Measurements from ENCODE around the gene UNC45A. TPM values are rescaled to one million over a fixed set of nuclear protein-coding genes. Genes with fewer than 3 reads are reported as not detected.

The UNC45A gene
- total and polyA plus RNA-seq, 2 experiments from 2014 or later: 55.2 to 55.3 TPM

DNA sequence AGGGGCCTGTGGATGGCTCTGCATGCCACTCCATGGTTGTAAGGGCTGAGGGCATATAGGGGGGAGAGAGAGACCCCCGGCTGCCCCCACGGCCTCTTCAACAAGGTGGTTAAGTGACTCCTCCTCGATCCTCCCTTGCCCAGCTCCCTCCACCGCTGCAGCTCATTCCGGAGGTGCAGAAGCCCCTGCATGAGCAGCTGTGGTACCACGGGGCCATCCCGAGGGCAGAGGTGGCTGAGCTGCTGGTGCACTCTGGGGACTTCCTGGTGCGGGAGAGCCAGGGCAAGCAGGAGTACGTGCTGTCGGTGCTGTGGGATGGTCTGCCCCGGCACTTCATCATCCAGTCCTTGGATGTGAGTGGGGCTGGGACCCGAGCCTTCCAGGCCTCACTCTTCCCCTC, 44.2 kb upstream of the UNC45A start:
- H3K36me3 ChIP-seq (replicated peaks; ENCODE audit: insufficient read depth, low read depth): no peaks in the 10 kb centered on the region
- H2AFZ ChIP-seq: no peak overlapping the region
- no peaks in the 10 kb centered on the region for H3K27me3 ChIP-seq
- no peak overlapping the region for H3K4me2 ChIP-seq
- WGBS (ENCODE audit: low lambda C conversion rate, missing lambda C conversion rate): 93% methylated on average over 11 of the region's 12 CpGs
- H3K9me2 ChIP-seq (replicated peaks; ENCODE audit: insufficient read depth): no peaks in the 10 kb centered on the region
- no peak for TF ChIP-seq EZH2phosphoT487 (IDR thresholded peaks at IDR 0.05; ENCODE audit: low read depth, severe bottlenecking, unreplicated experiment)
- TF ChIP-seq, protein P1, sequence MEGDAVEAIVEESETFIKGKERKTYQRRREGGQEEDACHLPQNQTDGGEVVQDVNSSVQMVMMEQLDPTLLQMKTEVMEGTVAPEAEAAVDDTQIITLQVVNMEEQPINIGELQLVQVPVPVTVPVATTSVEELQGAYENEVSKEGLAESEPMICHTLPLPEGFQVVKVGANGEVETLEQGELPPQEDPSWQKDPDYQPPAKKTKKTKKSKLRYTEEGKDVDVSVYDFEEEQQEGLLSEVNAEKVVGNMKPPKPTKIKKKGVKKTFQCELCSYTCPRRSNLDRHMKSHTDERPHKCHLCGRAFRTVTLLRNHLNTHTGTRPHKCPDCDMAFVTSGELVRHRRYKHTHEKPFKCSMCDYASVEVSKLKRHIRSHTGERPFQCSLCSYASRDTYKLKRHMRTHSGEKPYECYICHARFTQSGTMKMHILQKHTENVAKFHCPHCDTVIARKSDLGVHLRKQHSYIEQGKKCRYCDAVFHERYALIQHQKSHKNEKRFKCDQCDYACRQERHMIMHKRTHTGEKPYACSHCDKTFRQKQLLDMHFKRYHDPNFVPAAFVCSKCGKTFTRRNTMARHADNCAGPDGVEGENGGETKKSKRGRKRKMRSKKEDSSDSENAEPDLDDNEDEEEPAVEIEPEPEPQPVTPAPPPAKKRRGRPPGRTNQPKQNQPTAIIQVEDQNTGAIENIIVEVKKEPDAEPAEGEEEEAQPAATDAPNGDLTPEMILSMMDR (IDR thresholded peaks at IDR 0.05; ENCODE audit: poor library complexity): no peak
- no peak for TF ChIP-seq EZH2 (IDR thresholded peaks at IDR 0.05; ENCODE audit: borderline replicate concordance)
- no peak overlapping the region for H3K27ac ChIP-seq
- no peak overlapping the region for H3K4me3 ChIP-seq
- H3K4me1 ChIP-seq (ENCODE audit: insufficient read depth): peaks cover under 1% of the 10 kb centered on the region
- DNase-seq (ENCODE audit: low spot score): no peak
- H4K20me1 ChIP-seq (ENCODE audit: insufficient read depth, poor library complexity, severe bottlenecking): no peaks in the 10 kb centered on the region
- no peaks in the 10 kb centered on the region for H3K79me2 ChIP-seq
- H3K9me3 ChIP-seq (ENCODE audit: low read depth): no peaks in the 10 kb centered on the region

DNA sequence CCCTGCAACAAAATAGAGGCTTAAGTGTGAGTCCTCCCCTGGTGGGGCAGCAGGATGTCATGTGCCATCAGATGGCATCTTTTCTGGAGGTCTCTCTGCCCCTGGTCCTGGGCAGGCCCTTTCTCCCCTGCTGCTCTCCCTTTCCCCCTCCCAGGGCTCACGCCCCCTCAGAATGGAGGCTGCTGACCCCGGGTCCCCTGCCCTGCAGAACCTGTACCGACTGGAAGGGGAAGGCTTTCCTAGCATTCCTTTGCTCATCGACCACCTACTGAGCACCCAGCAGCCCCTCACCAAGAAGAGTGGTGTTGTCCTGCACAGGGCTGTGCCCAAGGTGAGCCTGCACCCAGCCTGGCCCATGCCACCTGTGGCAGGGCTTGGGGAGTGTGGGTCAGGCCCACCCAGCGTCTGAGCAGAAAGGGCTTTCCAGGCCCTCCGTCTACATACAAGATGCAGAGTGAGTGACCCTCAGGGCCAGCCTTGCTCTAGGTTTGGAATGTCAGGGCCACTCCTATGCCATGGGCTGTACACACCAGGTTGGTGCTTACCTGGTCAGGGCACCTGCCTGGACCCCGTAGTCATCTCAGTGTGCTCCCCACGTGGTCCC, 43.6 kb upstream of the UNC45A start:
- H4K20me1 ChIP-seq (ENCODE audit: insufficient read depth, poor library complexity, severe bottlenecking): no peaks in the 10 kb centered on the region
- 93% methylated on average over 8 of the region's 8 CpGs for WGBS (ENCODE audit: low lambda C conversion rate, missing lambda C conversion rate)

DNA sequence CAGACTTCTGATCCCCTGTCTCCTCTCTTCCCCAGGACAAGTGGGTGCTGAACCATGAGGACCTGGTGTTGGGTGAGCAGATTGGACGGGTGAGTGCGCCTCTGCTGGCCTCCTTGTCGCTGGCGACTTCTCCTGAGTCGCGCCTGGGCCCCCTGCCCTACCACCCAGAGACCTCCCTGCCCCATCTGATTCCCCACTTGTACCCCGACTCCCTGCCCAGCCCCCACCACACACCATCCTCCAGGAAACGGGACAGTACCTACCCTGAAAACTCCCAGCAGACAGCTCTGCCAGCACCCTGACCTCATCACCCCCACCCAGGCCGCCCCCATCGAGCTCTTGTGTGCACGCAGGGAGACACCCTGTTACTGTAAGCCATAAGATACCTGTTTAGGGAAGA, 43.1 kb upstream of the UNC45A start:
- no peak overlapping the region for H3K27ac ChIP-seq
- DNase-seq (ENCODE audit: low spot score): no peak
- H3K9me3 ChIP-seq (ENCODE audit: low read depth): no peaks in the 10 kb centered on the region
- WGBS (ENCODE audit: low lambda C conversion rate, missing lambda C conversion rate): 98% methylated on average over 11 of the region's 11 CpGs
- no peaks in the 10 kb centered on the region for H3K9me2 ChIP-seq (replicated peaks; ENCODE audit: insufficient read depth)
- no peaks in the 10 kb centered on the region for H3K79me2 ChIP-seq
- H4K20me1 ChIP-seq (ENCODE audit: insufficient read depth, poor library complexity, severe bottlenecking): no peaks in the 10 kb centered on the region
- no peaks in the 10 kb centered on the region for H3K4me1 ChIP-seq (ENCODE audit: insufficient read depth)
- H2AFZ ChIP-seq: no peak overlapping the region
- H3K36me3 ChIP-seq (replicated peaks; ENCODE audit: insufficient read depth, low read depth): no peaks in the 10 kb centered on the region
- TF ChIP-seq, protein P1 (IDR thresholded peaks at IDR 0.05; ENCODE audit: poor library complexity): no peak
- TF ChIP-seq EZH2 (IDR thresholded peaks at IDR 0.05; ENCODE audit: borderline replicate concordance): no peak
- TF ChIP-seq EZH2phosphoT487 (IDR thresholded peaks at IDR 0.05; ENCODE audit: low read depth, severe bottlenecking, unreplicated experiment): no peak
- H3K4me2 ChIP-seq: no peak overlapping the region
- no peak overlapping the region for H3K4me3 ChIP-seq
- no peaks in the 10 kb centered on the region for H3K27me3 ChIP-seq

More for the DNA sequence above, 43.6 kb upstream of the UNC45A start:
- Histone ChIP-seq H2AFZ (no peak overlapping the region), H3K27me3 (no peaks in the 10 kb centered on the region), H3K9me2 (replicated peaks; ENCODE audit: insufficient read depth) (no peaks in the 10 kb centered on the region), H3K4me2 (no peak overlapping the region), H3K9me3 (ENCODE audit: low read depth) (no peaks in the 10 kb centered on the region), H3K4me1 (ENCODE audit: insufficient read depth) (no peaks in the 10 kb centered on the region), H3K36me3 (replicated peaks; ENCODE audit: insufficient read depth, low read depth) (no peaks in the 10 kb centered on the region), H3K79me2 (no peaks in the 10 kb centered on the region), H3K4me3 (no peak overlapping the region), H3K27ac (no peak overlapping the region)
- TF ChIP-seq EZH2 (IDR thresholded peaks at IDR 0.05; ENCODE audit: borderline replicate concordance): no peak
- TF ChIP-seq EZH2phosphoT487 (IDR thresholded peaks at IDR 0.05; ENCODE audit: low read depth, severe bottlenecking, unreplicated experiment): no peak
- TF ChIP-seq, protein P1 (IDR thresholded peaks at IDR 0.05; ENCODE audit: poor library complexity): no peak
- no peak for DNase-seq (ENCODE audit: low spot score)
